Choroid plexus epithelial cell (primary cell): ENCODE measurements around the gene ARFIP1.
"Not testable (repeated sequence)": the region's sequence is repeated elsewhere in the genome, so short reads cannot be mapped to it uniquely, and the experiment has no call there.

Experiments used
- DNase-seq: peaks from one replicate; pipeline ENCODE4 v3.0.0-alpha.2; 2010; ENCODE audit warnings: low read depth
- H3K4me3 ChIP-seq: 2 replicates; pipeline ENCODE4 v1.5.1; 2011; ENCODE audit warnings: low read depth, mild to moderate bottlenecking, control low read depth, low read length, moderate library complexity
- CTCF ChIP-seq: conservative IDR thresholded peaks from 2 replicates; pipeline ENCODE4 v1.5.1; 2011; ENCODE audit warnings: low read depth, mild to moderate bottlenecking, control low read depth, inconsistent platforms, low read length, moderate library complexity

The ARFIP1 gene

GRCh38 chr4:152860046-152860445 lies 80.3 kb downstream of the ARFIP1 start:
- TF ChIP-seq CTCF: no peak
- DNase-seq: peak; percentile 44
- no peak overlapping the region for H3K4me3 ChIP-seq

- no peak for DNase-seq
- no peak overlapping the region for H3K4me3 ChIP-seq
- no peak for TF ChIP-seq CTCF
Observed at GRCh38 chr4:152862608-152863007, 82.9 kb downstream of the ARFIP1 start.

GRCh38 chr4:152864361-152864760 lies 84.6 kb downstream of the ARFIP1 start:
- TF ChIP-seq CTCF: no peak
- H3K4me3 ChIP-seq: no peak overlapping the region
- no peak for DNase-seq

GRCh38 chr4:152866432-152866993 lies 86.8 kb downstream of the ARFIP1 start:
- not testable (repeated sequence) for H3K4me3 ChIP-seq, DNase-seq

GRCh38 chr4:152870606-152871005 lies 90.9 kb downstream of the ARFIP1 start:
- no peak for DNase-seq
- TF ChIP-seq CTCF: no peak
- H3K4me3 ChIP-seq: no peak overlapping the region

- H3K4me3 ChIP-seq: no peak overlapping the region
- DNase-seq: no peak
- TF ChIP-seq CTCF: no peak
Observed at GRCh38 chr4:152875261-152875660, 95.5 kb downstream of the ARFIP1 start.

- no peak for TF ChIP-seq CTCF
- no peak for DNase-seq
- H3K4me3 ChIP-seq: no peak overlapping the region
Observed at GRCh38 chr4:152877868-152878267, 98.1 kb downstream of the ARFIP1 start.
